Mucosa of descending colon (tissue), 3 donors: ENCODE measurements around the gene SLIT3. TPM values are rescaled to one million over a fixed set of nuclear protein-coding genes. Genes with fewer than 3 reads are reported as not detected.

Experiments used
- ATAC-seq: fragments of 200-7000 bp; cut with Tn5 transposase; one replicate; pipeline ENCODE4 v1.9.1; 2020; ENCODE audit warnings: mild to moderate bottlenecking, moderate library complexity
- DNase-seq, 3 donors: peaks; one replicate each; pipeline ENCODE4 v3.0.0-alpha.2; 2020
- H3K36me3 ChIP-seq: fragments of 200-600 bp; one replicate; pipeline ENCODE4 v1.8.0; 2021; ENCODE audit warnings: low read depth, mild to moderate bottlenecking
- H3K4me1 ChIP-seq: fragments of 200-600 bp; one replicate; pipeline ENCODE4 v1.8.0; 2021; ENCODE audit warnings: low read depth, mild to moderate bottlenecking
- H3K4me3 ChIP-seq: fragments of 200-600 bp; one replicate; pipeline ENCODE4 v1.8.0; 2021; ENCODE audit warnings: mild to moderate bottlenecking
- H3K9me3 ChIP-seq: fragments of 200-600 bp; one replicate; pipeline ENCODE4 v1.8.0; 2021; ENCODE audit warnings: mild to moderate bottlenecking
- CTCF ChIP-seq: fragments of 200-600 bp; IDR thresholded peaks from one replicate; pipeline ENCODE4 v1.8.0; 2022; ENCODE audit warnings: antibody characterized with exemption, mild to moderate bottlenecking
- intact Hi-C, 2 donors: fragments of 100-400 bp; cut with DNase I in 1 of 2; cut with micrococcal nuclease in 1 of 2; formaldehyde crosslinking; loops; one replicate each; pipeline versions ENCODE4 v1.11.0 to v1.11.1; 2022; cut with DNase I, micrococcal nuclease
- total RNA-seq, 3 donors: library from RNA; stranded (reverse); fragmentation: NEBNext Ultra II Directional in 2 of 3; extraction: Animal tissue kit (Norgen Biotek cat#: 25700) in 2 of 3; gene quantifications; one replicate each; pipeline versions ENCODE4 v1.2.1 to v1.2.4, GENCODE V29; 2021 to 2023
- donor health status: DM: no; HTN: no; CAD: no; lungs with moderate emphysema.
- donor health status: DM: no; HTN: no; CAD: no.
- donor health status: DM: no; HTN: yes; CAD: no.

Gene SLIT3
- total RNA-seq, 3 donors from 2014 or later = 4.2 to 25.5 (median 16.1) TPM

GRCh38 chr5:169196059-169196458 lies 104.9 kb downstream of the SLIT3 start:
- intact Hi-C loops = no loop called here

GRCh38 chr5:169195601-169196000 lies 105.3 kb downstream of the SLIT3 start:
- H3K36me3 ChIP-seq = no peaks in the 10 kb centered on the region
- intact Hi-C loops = no loop called here
- H3K4me3 ChIP-seq = no peak overlapping the region
- ATAC-seq (no peak), DNase-seq (no peak)
- H3K9me3 ChIP-seq = no peaks in the 10 kb centered on the region
- no peaks in the 10 kb centered on the region for H3K4me1 ChIP-seq
- TF ChIP-seq CTCF = no peak

More at GRCh38 chr5:169196059-169196458, 104.9 kb downstream of the SLIT3 start:
- H3K36me3 ChIP-seq = no peaks in the 10 kb centered on the region
- no peaks in the 10 kb centered on the region for H3K4me1 ChIP-seq
- no peaks in the 10 kb centered on the region for H3K9me3 ChIP-seq
- DNase-seq (no peak), ATAC-seq (no peak)
- no peak overlapping the region for H3K4me3 ChIP-seq
- TF ChIP-seq CTCF = no peak

- no peaks in the 10 kb centered on the region for H3K4me1 ChIP-seq
- H3K9me3 ChIP-seq = no peaks in the 10 kb centered on the region
- DNase-seq = no peak
- no peak for ATAC-seq
- intact Hi-C loops = no loop called here
- no peak for TF ChIP-seq CTCF
- no peak overlapping the region for H3K4me3 ChIP-seq
- H3K36me3 ChIP-seq = no peaks in the 10 kb centered on the region
Measured at GRCh38 chr5:169192536-169192935, 108.4 kb downstream of the SLIT3 start.

GRCh38 chr5:169190849-169191248 lies 110.1 kb downstream of the SLIT3 start:
- Histone ChIP-seq H3K36me3 (no peaks in the 10 kb centered on the region), H3K9me3 (no peaks in the 10 kb centered on the region), H3K4me3 (no peak overlapping the region), H3K4me1 (no peaks in the 10 kb centered on the region)
- DNase-seq (no peak), ATAC-seq (no peak)
- intact Hi-C loops = no loop called here
- no peak for TF ChIP-seq CTCF

- DNase-seq (no peak), ATAC-seq (no peak)
- Histone ChIP-seq H3K36me3 (no peaks in the 10 kb centered on the region), H3K4me1 (no peaks in the 10 kb centered on the region), H3K4me3 (no peak overlapping the region), H3K9me3 (no peaks in the 10 kb centered on the region)
- intact Hi-C loops = no loop called here
- TF ChIP-seq CTCF = no peak
Measured at GRCh38 chr5:169185626-169186025, 115.3 kb downstream of the SLIT3 start.

GRCh38 chr5:169183576-169183975 lies 117.4 kb downstream of the SLIT3 start:
- ATAC-seq (no peak), DNase-seq (no peak)
- no peak overlapping the region for H3K4me3 ChIP-seq
- no peaks in the 10 kb centered on the region for H3K36me3 ChIP-seq
- intact Hi-C loops = no loop called here
- TF ChIP-seq CTCF = no peak
- no peaks in the 10 kb centered on the region for H3K9me3 ChIP-seq
- H3K4me1 ChIP-seq = no peaks in the 10 kb centered on the region
